Transverse colon (tissue), 4 donors: ENCODE measurements around the gene PLD5.
"Not testable (repeated sequence)": the region's sequence is repeated elsewhere in the genome, so short reads cannot be mapped to it uniquely, and the experiment has no call there.

Experiments used
- CTCF ChIP-seq, 5 experiments: fragments of 200-600 bp in 3 of 5; fragments of 450-650 bp in 2 of 5; sonication (generic) in 3 of 5; IDR thresholded peaks; 1 replicate in 2 of 5; 2 replicates in 3 of 5; pipeline ENCODE4 v1.5.1; 2016 to 2017; ENCODE audit warnings: antibody characterized with exemption in 5 of 5, inconsistent platforms in 3 of 5, mild to moderate bottlenecking in 2 of 5, moderate library complexity in 1 of 5
- EP300 ChIP-seq: sonication (generic); formaldehyde crosslinking; IDR thresholded peaks from one replicate; pipeline ENCODE4 v1.6.1; 2017; ENCODE audit warnings: antibody characterized with exemption, low read depth
- POLR2A ChIP-seq: fragments of 450-650 bp; IDR thresholded peaks from one replicate; pipeline ENCODE4 v1.6.1; 2016; ENCODE audit warnings: antibody characterized with exemption, mild to moderate bottlenecking, moderate library complexity
- POLR2AphosphoS5 ChIP-seq, 3 donors: sonication (generic); formaldehyde crosslinking; IDR thresholded peaks; one replicate each; pipeline ENCODE4 v1.6.1; 2016; ENCODE audit warnings: antibody characterized with exemption in 3 of 3

- not testable (repeated sequence) for TF ChIP-seq CTCF (IDR thresholded peaks at IDR 0.05); POLR2A; EP300; POLR2AphosphoS5 (IDR thresholded peaks at IDR 0.05)
These were observed 202.5 kb downstream of the PLD5 start for GRCh38 chr1:242321981-242322380.
